Activated gamma-delta T cell (primary cell): Measurements from ENCODE around the gene NRP2.

Source experiments
- DNase-seq: peaks from one replicate; lab custom pipeline; 2025; lab: John Stamatoyannopoulos, UW

The NRP2 gene

GRCh38 chr2:205807229-205807628, 124.9 kb downstream of the NRP2 start:
- DNase-seq = no peak

- DNase-seq = no peak
These were observed 125.5 kb downstream of the NRP2 start for GRCh38 chr2:205807758-205808157.

- DNase-seq = no peak
These were observed 126.3 kb downstream of the NRP2 start for GRCh38 chr2:205808486-205809121.

GRCh38 chr2:205811387-205811786, 129.1 kb downstream of the NRP2 start:
- DNase-seq = no peak

GRCh38 chr2:205814039-205814364, 131.7 kb downstream of the NRP2 start:
- no peak for DNase-seq

- no peak for DNase-seq
These were observed 133.4 kb downstream of the NRP2 start for GRCh38 chr2:205815673-205816072.

GRCh38 chr2:205816268-205816667, 134.0 kb downstream of the NRP2 start:
- no peak for DNase-seq

- no peak for DNase-seq
These were observed 140.3 kb downstream of the NRP2 start for GRCh38 chr2:205822579-205822978.

- no peak for DNase-seq
These were observed 145.6 kb downstream of the NRP2 start for GRCh38 chr2:205827809-205828365.

GRCh38 chr2:205833864-205834263, 151.6 kb downstream of the NRP2 start:
- DNase-seq = no peak

- DNase-seq = no peak
These were observed 152.5 kb downstream of the NRP2 start for GRCh38 chr2:205834796-205835195.

GRCh38 chr2:205835251-205835791, 153.0 kb downstream of the NRP2 start:
- no peak for DNase-seq

GRCh38 chr2:205835923-205836322, 153.6 kb downstream of the NRP2 start:
- no peak for DNase-seq

- no peak for DNase-seq
These were observed 154.3 kb downstream of the NRP2 start for GRCh38 chr2:205836477-205837221.

- no peak for DNase-seq
These were observed 155.4 kb downstream of the NRP2 start for GRCh38 chr2:205837663-205838062.

GRCh38 chr2:205845446-205845845, 163.1 kb downstream of the NRP2 start:
- no peak for DNase-seq
